HepG2 (cell line): ENCODE results near the gene FAM83E.
"Not testable (repeated sequence)": the region's sequence is repeated elsewhere in the genome, so short reads cannot be mapped to it uniquely, and the experiment has no call there.

Experiments
- CCAR2 ChIP-seq: fragments of 200-400 bp; formaldehyde crosslinking; optimal IDR thresholded peaks from 2 replicates; pipeline ENCODE3; 2018; ENCODE audit warnings: low read depth, mild to moderate bottlenecking, low read length, moderate library complexity
- GABPB1 ChIP-seq: IDR thresholded peaks from 2 replicates; pipeline ENCODE4 v1.6.1; 2016; ENCODE audit warnings: mild to moderate bottlenecking, missing genetic modification reagents, moderate library complexity, missing compliant biosample characterization
- JUN ChIP-seq: sonication (generic); formaldehyde crosslinking; IDR thresholded peaks from 2 replicates; pipeline ENCODE4 v1.4.0; 2020; ENCODE audit warnings: mild to moderate bottlenecking, missing genetic modification reagents
- MED8 ChIP-seq: sonication (generic); formaldehyde crosslinking; IDR thresholded peaks from 2 replicates; pipeline ENCODE4 v1.8.1; 2023; ENCODE audit warnings: mild to moderate bottlenecking, missing genetic modification reagents; ENCODE audit not compliant: insufficient replicate concordance
- RFXANK ChIP-seq: IDR thresholded peaks from 2 replicates; pipeline ENCODE4 v1.6.1; 2016
- SMYD3 ChIP-seq: sonication (generic); formaldehyde crosslinking; IDR thresholded peaks from 2 replicates; pipeline ENCODE4 v1.8.1; 2023; ENCODE audit warnings: mild to moderate bottlenecking, missing genetic modification reagents
- TCF7 ChIP-seq: sonication (generic); IDR thresholded peaks from 2 replicates; pipeline ENCODE4 v1.6.1; 2016; ENCODE audit warnings: antibody characterized with exemption, low read depth
- TF ChIP-seq, protein P1 (sequence below): sonication (generic); formaldehyde crosslinking; IDR thresholded peaks from 2 replicates; pipeline ENCODE4 v1.4.0; 2020; ENCODE audit warnings: missing genetic modification reagents
- TF ChIP-seq, protein P2 (sequence below): sonication (generic); formaldehyde crosslinking; IDR thresholded peaks from 2 replicates; pipeline ENCODE4 v1.8.0; 2022; ENCODE audit warnings: mild to moderate bottlenecking, missing genetic modification reagents, moderate library complexity
- TF ChIP-seq, protein P3 (sequence below): sonication (generic); formaldehyde crosslinking; IDR thresholded peaks from 2 replicates; pipeline ENCODE4 v1.5.0; 2020; ENCODE audit warnings: mild to moderate bottlenecking, missing genetic modification reagents, borderline replicate concordance

DNA sequence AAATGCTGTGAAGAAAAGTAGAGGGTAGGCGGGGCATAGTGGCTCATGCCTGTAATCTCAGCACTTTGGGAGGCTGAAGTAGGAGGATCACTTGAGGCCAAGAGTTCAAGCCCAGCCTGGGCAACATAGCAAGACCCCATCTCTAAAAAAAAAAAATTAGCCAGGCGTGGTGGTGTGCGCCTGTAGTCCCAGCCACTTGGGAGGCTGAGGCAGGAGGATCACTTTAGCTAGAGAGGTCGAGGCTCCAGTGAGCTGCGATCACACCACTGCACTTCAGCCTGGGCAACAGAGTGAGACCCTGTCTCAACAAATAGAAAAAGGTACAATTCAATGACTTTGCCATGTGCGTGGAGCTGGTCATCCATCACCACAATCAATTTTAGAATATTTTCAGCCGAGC, 37.0 kb downstream of the FAM83E start:
- TF ChIP-seq JUN (CRISPR knock-in tag); SMYD3 (CRISPR knock-in tag); RFXANK (CRISPR knock-in tag); MED8 (CRISPR knock-in tag); CCAR2; GABPB1 (CRISPR knock-in tag); TCF7: not testable (repeated sequence)
- TF ChIP-seq, protein P1, sequence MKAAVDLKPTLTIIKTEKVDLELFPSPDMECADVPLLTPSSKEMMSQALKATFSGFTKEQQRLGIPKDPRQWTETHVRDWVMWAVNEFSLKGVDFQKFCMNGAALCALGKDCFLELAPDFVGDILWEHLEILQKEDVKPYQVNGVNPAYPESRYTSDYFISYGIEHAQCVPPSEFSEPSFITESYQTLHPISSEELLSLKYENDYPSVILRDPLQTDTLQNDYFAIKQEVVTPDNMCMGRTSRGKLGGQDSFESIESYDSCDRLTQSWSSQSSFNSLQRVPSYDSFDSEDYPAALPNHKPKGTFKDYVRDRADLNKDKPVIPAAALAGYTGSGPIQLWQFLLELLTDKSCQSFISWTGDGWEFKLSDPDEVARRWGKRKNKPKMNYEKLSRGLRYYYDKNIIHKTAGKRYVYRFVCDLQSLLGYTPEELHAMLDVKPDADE, result not testable (repeated sequence)
- TF ChIP-seq, protein P2, sequence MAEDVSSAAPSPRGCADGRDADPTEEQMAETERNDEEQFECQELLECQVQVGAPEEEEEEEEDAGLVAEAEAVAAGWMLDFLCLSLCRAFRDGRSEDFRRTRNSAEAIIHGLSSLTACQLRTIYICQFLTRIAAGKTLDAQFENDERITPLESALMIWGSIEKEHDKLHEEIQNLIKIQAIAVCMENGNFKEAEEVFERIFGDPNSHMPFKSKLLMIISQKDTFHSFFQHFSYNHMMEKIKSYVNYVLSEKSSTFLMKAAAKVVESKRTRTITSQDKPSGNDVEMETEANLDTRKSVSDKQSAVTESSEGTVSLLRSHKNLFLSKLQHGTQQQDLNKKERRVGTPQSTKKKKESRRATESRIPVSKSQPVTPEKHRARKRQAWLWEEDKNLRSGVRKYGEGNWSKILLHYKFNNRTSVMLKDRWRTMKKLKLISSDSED (CRISPR knock-in tag), result not testable (repeated sequence)
- TF ChIP-seq, protein P3, sequence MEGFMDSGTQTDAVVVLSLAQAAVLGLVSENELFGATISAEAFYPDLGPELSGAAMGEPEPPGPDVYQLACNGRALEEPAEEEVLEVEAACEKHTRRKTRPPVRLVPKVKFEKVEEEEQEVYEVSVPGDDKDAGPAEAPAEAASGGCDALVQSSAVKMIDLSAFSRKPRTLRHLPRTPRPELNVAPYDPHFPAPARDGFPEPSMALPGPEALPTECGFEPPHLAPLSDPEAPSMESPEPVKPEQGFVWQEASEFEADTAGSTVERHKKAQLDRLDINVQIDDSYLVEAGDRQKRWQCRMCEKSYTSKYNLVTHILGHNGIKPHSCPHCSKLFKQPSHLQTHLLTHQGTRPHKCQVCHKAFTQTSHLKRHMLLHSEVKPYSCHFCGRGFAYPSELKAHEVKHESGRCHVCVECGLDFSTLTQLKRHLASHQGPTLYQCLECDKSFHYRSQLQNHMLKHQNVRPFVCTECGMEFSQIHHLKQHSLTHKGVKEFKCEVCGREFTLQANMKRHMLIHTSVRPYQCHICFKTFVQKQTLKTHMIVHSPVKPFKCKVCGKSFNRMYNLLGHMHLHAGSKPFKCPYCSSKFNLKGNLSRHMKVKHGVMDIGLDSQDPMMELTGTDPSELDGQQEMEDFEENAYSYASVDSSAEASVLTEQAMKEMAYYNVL (CRISPR knock-in tag), result not testable (repeated sequence)
